Stimulated activated CD4-positive, alpha-beta T cell treated with anti-CD3 and anti-CD28 coated beads, Interleukin-1b, Interleukin-23, amount 100 ng/mL, for 1 hour (primary cell): ENCODE measurements around the gene C1RL.
"Not testable (repeated sequence)": the region's sequence is repeated elsewhere in the genome, so short reads cannot be mapped to it uniquely, and the experiment has no call there.

Source experiments
- DNase-seq, 2 donors: peaks; one replicate each; pipeline ENCODE4 v3.0.0-alpha.2; 2020; ENCODE audit warnings: low read depth in 2 of 2

C1RL gene

DNA sequence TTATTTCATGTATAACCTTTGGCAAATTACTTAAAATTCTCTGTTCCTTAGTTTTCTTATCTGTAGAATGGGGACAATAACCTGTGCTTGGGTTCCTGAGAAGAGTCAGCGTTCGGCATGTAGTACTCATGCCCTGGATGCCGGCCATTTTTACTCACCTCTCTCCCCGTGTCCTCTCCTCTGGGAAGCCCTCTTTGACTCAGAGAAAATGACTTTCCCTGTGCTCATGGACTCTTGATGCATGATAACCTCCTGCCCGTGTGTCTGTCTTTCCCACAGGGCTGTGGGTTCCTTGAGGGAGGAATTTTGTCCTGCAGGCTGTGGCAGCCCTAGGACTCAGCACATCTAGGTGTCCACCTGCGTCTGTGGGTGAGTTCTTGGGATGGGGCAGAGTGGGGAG is 5.8 kb upstream of the C1RL start:
- no peak for DNase-seq

DNA sequence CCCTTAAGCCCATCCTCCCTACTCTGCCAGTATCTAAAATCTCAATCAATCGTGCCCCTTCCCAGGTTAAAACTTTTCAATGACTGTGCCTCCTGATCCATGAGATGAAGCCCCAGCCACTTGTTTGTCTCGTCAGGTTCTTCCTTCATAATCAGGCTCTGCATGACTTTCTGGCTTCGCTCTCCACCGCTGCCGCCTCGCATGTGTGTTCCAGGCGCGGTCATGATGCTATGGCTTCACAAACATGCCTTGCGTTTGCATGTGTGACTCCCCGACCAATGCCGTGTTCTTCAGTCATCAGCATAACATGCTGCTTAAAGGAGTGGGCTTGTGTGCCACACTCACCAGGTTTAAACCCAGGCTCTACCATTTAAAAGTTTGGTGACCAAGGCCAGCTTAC is 5.0 kb upstream of the C1RL start:
- no peak for DNase-seq

DNA sequence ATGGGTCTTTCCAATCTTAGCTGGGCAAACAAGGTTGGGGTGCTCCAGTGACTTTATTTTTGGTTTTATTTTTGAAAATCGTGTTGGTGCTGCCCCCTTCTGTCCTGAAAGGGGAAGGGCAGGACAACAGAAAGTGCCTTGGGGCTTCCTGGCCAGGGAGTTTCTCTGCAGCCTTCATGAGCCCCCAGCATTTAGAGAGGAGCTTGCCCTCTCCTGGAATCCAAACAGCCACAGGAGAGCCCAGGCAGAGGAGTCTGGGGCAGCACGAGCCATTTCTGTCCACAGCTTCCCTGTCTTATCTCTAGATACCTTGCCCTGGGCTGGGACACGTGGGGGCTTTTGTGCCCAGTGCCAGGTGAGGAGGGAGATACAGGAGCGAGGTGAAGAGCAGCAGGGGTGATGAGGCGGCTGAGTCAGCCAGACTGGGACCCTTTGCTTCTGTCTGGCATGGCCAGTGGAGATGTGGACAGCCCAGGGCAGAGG is 4.4 kb upstream of the C1RL start:
- no peak for DNase-seq

DNA sequence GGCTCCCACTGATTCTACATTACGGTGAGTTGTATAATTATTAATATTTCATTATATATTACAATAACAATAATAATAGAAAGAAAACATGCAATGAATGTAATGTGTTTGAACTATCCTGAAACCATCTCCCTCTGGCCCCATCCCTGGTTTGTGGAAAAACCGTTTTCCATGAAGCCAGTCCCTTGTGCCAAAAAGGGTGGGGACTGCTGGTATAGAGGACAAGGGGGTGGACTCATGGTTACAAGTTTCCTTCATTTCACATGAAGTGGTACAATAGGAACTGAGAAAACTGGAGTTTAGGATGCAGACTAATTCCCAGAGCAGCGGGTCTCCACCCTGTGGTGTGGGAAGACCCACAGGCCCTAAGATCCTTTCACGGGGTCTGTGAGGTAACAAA is 3.0 kb upstream of the C1RL start:
- no peak for DNase-seq

DNA sequence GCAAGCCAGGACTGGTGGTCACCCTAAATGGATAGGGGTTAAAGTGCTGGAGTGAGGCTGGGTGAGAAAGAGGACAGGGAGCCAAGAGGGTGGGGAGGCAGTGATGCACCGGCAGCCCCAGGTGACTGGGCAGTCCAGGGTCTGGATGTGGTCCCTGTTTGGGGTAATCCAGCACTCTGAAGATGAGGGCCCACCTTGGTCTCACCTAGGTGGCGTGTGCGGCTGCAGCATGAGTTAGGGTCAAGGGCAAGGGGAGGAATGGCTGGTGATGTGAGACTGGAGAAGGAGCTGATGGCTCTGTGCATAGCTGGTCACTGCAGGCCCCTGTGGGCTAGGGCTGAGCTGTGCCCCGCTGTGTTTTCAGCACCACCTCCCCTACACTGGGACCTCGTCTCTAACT is 1.6 kb upstream of the C1RL start:
- no peak for DNase-seq

DNA sequence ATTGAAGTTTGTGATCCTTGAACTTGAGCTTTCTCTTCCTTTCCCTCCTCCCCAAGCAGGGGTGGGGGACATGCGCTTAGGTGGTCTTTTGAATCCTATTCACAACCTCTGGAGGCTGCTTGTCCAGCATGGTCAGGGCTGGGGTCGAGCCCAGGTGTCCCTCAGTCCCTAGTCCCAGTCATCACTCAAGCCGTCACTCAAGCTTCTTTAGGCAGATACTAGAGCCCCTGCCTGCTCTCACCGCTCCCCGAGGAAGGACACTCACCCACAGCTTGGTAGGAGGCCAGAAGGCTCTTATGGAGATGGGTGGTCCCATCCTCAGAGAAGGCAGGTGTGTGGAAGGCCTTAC is 532 bp upstream of the C1RL start:
- DNase-seq: no peak

DNA sequence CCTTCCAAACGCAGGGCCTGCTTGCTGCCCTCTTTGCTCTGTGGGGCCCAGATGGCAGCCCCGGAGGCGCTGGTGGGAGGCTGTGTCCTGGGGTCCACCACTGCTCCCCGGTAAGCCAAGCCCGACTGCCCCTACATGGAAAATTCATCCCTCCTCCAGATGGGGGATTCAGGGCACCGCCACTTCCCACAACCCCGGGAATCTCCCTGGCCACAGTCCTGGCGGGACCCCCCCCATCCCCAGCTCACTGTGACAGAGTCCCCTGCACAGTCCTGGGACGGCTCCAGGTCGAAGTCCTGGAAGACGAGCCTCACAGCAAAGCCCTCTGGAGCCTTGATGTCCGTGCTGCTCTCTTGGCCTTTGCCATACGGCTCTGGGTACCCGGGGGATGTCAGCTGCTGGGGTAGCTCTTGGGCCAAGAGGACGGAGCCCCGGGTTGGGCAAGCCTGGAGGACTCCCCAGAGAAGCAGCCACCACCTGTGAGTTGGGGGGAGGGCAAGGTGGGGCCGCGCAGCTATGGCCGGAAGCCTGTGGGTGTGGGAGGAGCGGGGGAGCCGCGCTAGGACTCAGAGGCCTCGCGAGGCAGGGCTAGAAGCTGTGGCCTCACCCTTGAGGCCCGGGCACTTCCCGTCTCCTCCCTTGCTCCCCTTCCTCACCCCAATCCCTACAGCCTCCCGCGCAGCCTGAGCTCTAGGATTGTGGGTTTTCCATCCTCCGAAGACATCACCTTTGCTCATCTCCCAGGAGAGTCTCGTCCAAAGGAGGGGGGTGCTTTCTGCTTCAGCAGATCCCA is 815 bp downstream of the C1RL start:
- DNase-seq: peak in 1 of 2 donors; percentile 29

DNA sequence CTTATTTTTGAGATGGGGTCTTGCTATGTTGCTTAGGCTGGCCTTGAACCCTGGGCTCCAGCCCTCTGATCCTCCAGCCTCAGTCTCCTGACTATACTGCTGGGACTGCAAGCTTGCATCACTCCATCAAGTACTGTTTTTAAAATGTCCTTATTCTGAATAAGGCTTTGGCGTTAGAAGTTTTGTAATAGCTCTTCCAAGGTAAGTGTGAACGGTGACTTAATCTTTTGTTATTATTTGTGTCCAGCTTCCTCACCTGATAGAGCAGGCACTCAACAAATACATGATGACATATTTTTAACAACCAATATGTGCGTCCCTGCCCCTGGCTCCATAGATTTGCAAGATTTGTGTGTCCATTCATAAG is 1.4 kb downstream of the C1RL start:
- no peak for DNase-seq

DNA sequence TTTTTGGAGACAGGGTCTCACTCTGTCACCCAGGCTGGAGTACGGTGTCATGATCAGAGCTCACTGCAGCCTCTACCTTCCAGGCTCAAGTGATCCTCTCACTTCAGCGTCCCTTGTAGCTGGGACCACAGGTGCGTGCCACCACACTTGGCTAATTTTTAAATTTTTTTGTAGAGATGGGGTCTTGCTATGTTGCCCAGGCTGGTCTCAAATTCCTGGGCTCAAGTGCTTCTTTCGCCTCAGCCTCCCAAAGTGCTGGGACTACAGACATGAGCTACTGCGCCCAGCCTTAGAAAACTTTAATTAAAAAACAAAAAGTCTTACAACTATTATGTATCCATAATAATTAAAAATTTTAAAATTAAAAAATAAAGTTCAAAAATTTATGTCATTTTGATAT is 1.8 kb downstream of the C1RL start:
- not testable (repeated sequence) for DNase-seq

DNA sequence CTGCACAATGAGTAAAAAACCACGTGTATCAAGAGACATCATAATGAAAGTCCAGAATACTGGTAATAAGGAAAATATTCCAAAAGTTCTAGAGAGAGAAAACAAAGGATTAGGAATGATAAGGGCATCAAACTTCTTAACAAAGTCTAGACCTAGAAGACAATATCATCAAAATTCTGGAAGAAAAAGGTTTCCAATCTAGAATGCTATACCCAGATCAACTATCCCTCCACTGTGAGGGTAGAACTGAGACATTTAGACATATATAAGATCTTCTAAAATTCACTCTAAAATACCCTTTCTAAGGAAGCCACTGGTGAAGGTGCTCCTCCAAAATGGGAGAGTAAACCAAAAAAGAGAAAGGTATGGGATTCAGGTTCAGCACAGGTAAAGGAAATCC is 2.9 kb downstream of the C1RL start:
- DNase-seq: no peak

DNA sequence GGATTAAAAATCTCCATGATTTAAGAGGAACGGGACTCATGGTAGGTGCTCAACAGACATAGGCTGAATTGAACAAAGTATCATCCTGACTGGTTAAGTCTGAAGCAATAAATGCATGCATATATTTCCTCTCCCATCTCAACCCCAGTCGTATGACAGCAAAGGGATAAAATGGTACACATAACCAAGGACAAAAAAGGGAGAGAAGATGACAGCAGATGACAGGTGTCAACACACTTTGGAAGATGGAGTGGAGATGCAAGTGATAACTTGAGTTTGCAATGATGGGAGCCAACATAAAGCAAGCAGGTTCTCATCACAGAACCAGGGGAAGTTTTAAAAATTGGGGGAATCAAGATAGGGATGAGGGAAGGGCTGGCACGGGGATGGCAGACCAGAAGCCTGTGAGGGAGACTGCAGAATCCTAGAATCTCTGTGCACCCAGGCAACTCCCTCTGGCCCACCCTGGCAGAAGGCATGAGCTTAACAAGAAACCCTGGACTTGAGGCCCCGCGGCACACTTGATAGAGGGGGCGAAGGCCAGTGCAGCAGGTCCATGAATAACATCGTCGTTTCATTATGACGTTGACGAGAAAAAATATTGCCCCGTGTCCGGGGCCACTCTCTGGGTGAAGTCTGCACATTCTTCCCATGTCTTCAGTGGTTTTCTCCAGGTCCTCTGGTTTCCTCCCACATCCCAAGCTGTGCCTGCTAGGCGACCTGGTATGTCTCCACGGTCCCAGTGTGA is 5.0 kb downstream of the C1RL start:
- DNase-seq: no peak

DNA sequence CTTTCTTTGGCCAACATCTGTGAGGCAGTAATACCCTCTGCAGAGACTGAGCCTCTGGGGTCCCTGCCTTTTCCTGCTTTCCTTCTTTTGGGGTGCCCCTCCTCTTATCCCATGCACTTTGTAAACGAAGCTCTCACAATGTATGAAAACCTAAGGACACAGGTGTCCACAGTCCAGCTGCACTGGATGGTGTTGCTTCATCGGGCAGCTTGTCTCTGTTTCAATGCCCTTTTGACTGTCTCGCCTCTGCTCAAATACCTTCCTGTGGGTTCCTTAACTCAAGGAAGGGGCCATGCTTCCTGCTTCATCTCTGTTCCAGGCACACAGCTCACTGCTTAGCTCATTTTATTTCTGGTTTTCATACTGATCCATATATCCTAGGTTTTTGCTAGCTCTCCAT is 6.4 kb downstream of the C1RL start:
- no peak for DNase-seq

DNA sequence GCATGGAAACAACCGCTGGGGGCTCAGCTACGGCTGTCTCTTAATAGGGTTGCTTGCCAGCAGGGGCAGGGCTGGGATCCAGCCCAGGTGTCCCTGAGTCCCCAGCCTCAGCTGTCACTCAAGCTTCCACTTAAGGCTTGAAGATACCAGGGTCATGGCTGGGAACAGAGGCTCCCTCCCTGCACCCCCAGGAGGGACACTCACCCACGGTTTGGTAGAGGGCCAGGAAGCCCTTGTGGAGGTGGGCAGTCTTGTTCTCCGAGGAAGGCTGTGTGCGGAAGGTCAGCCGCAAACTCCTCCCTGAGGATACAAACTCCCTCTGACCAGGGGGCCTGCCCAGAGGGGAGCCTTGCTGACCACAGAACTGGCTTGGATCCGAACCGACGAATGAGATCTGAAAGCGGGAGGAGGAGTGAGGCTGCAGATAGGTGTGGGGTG is 7.3 kb downstream of the C1RL start:
- DNase-seq: no peak

DNA sequence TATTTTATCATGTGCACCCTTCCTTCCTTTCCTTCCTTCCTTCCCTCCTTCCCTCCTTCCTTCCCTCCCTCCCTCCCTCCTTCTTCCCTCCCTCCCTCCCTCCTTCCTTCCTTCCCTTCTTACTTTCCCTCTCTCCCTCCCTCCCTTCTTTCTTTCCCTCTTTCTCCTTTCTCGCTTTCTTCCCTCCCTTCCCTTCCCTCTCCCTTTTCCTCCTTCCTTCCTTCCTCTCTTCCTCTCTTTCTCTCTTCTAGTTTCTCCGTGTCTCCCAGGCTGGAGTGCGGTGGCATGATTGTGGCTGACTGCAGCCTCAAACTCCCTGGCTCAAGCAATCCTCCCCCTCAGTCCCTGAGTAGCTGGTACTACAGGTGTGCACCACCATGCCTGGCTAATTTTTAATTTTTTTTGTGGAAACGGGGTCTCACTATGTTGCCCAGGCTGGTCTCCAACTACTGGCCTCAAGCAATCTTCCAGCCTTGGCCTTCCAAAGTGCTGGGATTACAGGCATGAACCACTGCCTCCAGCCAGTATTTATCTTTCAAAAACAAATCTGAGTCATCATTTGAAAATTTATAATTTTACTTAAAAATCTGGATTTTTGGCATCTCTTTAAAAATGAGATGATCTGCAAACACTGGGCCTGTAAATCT is 7.8 kb downstream of the C1RL start:
- DNase-seq: no peak

DNA sequence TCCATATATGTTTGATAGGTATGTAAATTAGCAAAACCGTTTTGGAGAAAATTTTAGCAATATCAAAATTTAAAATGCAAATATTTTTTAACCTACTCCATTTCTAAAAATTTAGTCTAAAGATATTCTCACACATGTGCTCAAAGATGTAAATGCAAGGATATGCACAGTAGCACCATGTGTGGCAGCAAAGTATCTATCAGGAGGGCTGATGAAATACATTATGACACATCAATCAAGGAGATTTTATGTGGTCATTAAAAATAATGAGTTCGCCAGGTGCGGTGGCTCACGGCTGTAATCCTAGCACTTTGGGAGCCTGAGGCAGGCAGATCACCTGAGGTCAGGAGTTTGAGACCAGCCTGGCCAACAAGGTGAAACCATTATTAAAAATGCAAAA is 8.8 kb downstream of the C1RL start:
- no peak for DNase-seq

DNA sequence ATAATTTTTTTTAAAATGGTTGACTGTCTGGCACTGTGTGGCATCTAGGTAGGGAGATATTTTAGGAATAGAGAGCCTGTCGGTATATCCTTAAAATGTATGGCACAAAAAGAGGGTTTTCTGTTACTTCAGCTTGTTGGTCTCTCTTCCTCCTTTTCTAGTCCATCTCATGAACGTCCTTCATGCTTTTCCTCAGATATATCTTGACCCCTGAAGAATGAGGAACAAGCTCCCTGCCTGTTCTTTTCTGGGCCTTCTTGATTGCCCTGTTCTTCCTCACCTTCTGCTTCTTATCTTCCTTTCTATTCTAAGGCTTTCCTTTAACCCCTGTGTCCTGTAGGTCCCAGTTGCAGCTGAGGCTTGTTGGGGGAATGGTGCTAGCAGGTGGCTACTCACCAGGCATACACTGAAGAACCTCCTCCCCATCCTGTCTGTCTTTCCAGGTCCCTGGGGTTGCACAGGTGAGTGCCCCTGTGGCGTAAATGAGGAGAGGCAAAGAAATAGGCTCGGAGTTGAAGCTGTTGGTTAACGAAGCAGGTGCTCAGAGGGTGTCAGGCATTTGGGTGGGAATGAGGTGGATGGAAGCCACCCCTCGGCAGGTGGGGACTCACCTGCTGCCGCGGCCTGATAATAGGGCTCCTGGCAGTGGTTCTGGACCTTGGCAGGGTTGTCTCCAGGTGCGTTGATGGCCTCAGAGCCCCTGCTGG is 9.6 kb downstream of the C1RL start:
- no peak for DNase-seq

DNA sequence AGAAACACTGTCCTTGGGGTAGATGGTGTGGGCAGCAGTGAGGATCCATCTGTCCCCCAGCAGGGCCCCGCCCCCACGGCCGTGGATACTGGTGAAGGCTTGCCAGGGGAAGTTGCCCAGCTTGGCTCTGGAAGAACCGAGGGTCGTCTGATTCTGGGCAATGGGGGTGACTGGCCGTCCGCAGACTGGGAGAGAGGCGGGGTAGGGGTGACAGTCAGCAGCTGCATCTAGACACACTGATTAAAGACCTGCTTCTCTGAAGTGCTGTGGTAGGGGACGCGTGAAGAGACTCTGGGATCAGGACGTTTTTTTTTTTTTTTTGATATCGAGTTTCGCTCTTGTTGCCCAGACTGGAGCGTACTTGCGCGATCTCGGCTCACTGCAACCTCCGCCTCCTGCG is 12.0 kb downstream of the C1RL start:
- no peak for DNase-seq

DNA sequence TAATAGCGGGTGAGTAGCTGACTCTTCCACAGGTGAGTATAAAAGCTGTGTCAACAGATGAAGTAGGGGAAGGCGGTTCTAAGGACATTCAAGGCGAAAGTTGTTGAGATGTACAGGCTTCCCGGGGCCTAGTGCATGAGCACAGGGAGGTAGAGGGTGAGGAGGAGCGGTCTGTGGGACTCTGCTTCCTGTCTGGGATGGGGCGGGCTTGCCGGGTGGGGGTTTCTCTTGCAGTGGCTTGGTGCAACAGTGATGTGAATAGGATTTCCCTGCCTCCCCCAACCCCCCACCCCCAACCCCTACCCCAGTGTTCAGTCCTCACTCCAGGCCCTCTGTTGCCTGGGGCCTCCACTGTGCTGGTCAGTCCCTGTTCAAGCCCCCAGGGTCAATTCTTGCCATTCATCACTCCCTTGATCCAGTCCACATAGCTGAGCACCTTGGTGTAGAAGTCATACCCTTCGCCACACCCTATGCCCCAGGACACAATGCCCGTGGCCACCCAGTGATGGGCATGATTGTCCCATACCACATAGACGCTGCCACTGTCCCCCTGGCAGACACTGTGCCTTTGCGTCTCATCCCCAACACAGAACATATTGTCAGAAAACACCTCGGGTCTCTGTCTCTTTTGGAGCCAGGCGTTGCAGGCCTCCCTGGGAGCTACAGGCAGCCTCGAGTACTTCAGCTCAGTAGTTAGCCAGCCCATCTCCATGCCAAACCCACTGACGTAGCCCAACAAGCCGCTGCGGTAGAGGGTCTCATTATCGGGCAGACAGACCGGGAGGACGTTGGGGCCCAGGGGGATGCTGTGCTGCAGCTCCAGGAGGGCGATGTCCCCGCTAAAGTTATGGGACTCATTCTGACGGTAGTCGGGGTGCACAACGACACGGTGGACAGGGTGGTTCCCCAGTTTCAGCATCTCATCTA is 12.7 kb downstream of the C1RL start:
- no peak for DNase-seq

DNA sequence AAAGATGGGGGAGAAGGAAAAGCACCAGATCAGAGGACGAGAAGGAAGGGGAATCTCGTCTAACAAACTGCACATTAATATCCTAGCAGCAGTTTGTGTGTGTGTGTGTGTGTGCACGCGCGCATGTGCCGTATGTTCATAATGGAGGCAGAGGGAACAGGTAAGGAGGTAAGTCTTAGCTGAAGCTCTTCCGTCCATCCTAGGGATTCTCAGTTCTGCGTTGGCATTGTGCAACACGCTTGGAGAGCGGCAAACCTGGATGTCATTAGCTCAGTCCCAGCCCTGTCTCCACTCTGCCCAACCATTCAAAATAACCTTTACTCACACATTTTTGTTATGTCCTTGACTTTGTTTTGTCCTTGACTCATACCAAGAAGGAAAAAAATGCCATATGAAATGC is 15.1 kb downstream of the C1RL start:
- DNase-seq: no peak

DNA sequence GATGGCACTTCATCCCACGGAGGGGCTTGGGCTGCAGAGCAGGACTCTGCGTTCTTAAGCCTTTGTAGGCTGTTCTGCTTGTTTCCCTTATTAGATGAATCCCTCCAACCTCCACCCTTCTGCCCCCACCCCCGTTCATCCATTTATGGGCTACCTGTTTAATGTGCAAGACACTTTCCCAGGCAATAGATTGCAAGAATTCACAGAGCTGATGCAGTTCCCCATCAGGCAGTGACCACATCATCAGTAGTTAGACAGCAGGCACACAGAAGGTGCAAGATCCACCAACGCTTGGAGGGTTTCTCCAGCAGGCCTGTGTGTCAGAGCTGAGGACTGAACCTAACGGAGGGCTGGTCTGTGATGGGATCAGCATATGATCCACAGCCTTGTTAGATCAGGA is 15.5 kb downstream of the C1RL start:
- DNase-seq: no peak

DNA sequence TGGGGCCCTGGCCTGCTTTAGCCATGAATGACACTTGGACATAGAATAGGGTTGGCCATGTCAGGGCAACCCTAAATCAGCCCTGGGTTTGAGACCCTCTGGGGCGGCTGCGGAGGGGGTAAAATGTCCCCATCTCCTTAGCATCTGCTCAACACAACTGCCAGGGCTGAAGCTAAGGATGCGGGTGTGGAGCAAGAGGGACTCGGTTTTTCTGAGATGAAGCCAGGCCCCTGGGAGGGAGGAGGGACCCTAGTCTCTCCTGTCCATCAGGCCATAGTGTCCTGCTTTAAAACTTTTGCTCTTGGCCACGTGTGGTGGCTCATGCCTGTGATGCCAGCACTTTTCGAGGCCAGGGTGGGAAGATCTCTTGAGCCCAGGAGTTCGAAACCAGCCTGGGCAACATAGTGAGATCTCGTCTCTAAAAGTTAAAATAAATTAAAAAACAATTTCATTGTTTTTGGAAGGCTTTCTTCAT is 16.0 kb downstream of the C1RL start:
- DNase-seq: no peak
